22Rv1 (cell line): ENCODE measurements around the gene ZNF784.

Experiments used
- H3K27ac ChIP-seq: fragments of 450-650 bp; 2 replicates; pipeline ENCODE4 v1.5.1; 2017
- CTCF ChIP-seq: fragments of 450-650 bp; IDR thresholded peaks from 2 replicates; pipeline ENCODE4 v1.5.1; 2017; ENCODE audit warnings: mild to moderate bottlenecking
- ZFX ChIP-seq: fragments of 450-650 bp; IDR thresholded peaks from 2 replicates; pipeline ENCODE4 v1.6.1; 2017; ENCODE audit warnings: antibody characterized with exemption, borderline replicate concordance

Gene ZNF784

GRCh38 chr19:55623561-55623960 lies 805 bp downstream of the ZNF784 start:
- H3K27ac ChIP-seq, result peak overlapping the region; percentile 86; the same call in 1 of the 2 replicates
- TF ChIP-seq ZFX (no peak), CTCF (no peak)

GRCh38 chr19:55623130-55623529 lies 1.2 kb downstream of the ZNF784 start:
- TF ChIP-seq ZFX, result no peak
- no peak for TF ChIP-seq CTCF
- H3K27ac ChIP-seq, result no peak overlapping the region

GRCh38 chr19:55622242-55622969 lies 2.0 kb downstream of the ZNF784 start:
- TF ChIP-seq ZFX (no peak), CTCF (no peak)
- no peak overlapping the region for H3K27ac ChIP-seq

GRCh38 chr19:55621673-55622231 lies 2.6 kb downstream of the ZNF784 start:
- no peak for TF ChIP-seq ZFX
- no peak for TF ChIP-seq CTCF

GRCh38 chr19:55621205-55621672 lies 3.1 kb downstream of the ZNF784 start:
- H3K27ac ChIP-seq, result no peak overlapping the region
- TF ChIP-seq CTCF (no peak), ZFX (no peak)

More at GRCh38 chr19:55621673-55622231, 2.6 kb downstream of the ZNF784 start:
- H3K27ac ChIP-seq, result no peak overlapping the region

- TF ChIP-seq ZFX (no peak), CTCF (no peak)
- H3K27ac ChIP-seq, result no peak overlapping the region
Measured at GRCh38 chr19:55620410-55621204, 3.8 kb downstream of the ZNF784 start.
